C4-2B (cell line): ENCODE results near the gene CIB1.

ENCODE experiments used
- CTCF ChIP-seq: fragments of 450-650 bp; conservative IDR thresholded peaks from 2 replicates; pipeline ENCODE4 v1.5.1; 2017; ENCODE audit warnings: mild to moderate bottlenecking
- ZFX ChIP-seq: fragments of 450-650 bp; IDR thresholded peaks from 2 replicates; pipeline ENCODE4 v1.6.1; 2017

- TF ChIP-seq CTCF (no peak), ZFX (no peak)
These were observed 40.6 kb downstream of the CIB1 start for GRCh38 chr15:90192961-90193786.
